Measurements from ENCODE around the gene MEGF11.

GRCh38 chr15:66249605-66250174, 3.9 kb downstream of the MEGF11 start:
- TF ChIP-seq CTCF (IDR thresholded peaks at IDR 0.05 in 8 of 11, conservative IDR thresholded peaks at IDR 0.05 in 3 of 11) (no peak), POLR2A (IDR thresholded peaks at IDR 0.05) (no peak)
